Measurements from ENCODE around the gene WDR73.
"Not testable (repeated sequence)": the region's sequence is repeated elsewhere in the genome, so short reads cannot be mapped to it uniquely, and the experiment has no call there.

Gene WDR73

DNA sequence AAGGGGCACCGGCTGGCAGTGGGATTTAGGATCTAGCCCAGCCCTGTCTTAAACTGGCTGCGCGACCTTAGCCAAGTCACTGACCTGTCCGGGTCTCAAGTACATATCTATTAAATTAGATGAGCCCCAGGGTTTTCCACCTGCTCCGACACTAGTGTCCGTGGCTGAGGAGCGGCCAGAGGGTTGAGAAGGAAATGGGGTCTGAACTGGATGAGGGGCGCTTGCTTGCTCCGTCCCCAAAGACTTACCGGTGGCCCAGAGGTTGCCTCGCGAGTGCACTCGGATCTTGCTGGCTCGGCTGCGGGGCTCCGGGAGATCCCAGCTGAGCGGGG is 3.6 kb upstream of the WDR73 start:
- no peak for DNase-seq (ENCODE audit: low read depth in 2 of 2)

GRCh38 chr15:84656972-84657371 is 2.9 kb upstream of the WDR73 start:
- no peak for DNase-seq (ENCODE audit: low read depth in 2 of 2)

- DNase-seq (ENCODE audit: low read depth in 2 of 2), result peak; percentile 66 to 72
Observed at GRCh38 chr15:84654689-84655453, 788 bp upstream of the WDR73 start.

- DNase-seq (ENCODE audit: low read depth in 2 of 2), result no peak
Observed at GRCh38 chr15:84653584-84653909, 536 bp downstream of the WDR73 start.

DNA sequence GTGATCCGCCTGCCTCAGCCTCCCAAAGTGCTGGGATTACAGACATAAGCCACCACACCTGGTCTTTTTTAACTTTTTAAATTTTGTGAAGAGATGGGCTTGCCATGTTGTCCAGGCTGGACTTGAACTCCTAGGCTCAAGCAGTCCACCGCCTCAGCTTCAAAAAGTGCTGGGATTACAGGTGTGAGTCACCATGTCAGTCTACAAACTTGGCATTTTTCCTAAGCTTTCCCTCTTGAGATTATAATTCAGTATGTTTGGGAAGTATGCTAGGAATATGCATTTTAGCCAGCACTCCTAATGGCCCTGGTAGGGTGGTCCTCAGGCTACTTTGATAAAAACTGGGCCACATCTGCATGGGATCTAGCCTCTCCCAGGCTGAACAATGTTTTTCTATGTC is 4.4 kb downstream of the WDR73 start:
- DNase-seq (ENCODE audit: low read depth in 2 of 2), result no peak

DNA sequence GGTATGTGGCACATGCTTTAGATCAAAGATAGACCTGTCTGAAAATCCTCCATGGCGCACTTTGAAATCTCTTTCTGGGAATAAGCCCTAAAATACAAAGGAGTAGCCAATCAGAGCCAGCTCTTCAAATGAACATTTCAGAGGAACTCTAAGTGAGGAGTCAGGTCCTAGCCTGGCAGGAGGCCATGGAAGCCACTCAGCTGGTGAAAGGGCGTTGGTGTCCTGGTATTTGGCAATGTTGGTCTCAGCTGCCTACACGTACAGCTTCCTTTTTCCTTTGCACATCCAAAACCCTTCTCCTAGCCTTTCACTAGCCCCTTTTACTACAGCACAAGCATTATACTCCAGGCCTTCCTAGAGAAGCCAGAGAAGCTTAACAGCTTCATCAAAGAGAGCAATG is 5.5 kb downstream of the WDR73 start:
- no peak for DNase-seq (ENCODE audit: low read depth in 2 of 2)

GRCh38 chr15:84647726-84648125 is 6.4 kb downstream of the WDR73 start:
- DNase-seq (ENCODE audit: low read depth in 2 of 2), result no peak

DNA sequence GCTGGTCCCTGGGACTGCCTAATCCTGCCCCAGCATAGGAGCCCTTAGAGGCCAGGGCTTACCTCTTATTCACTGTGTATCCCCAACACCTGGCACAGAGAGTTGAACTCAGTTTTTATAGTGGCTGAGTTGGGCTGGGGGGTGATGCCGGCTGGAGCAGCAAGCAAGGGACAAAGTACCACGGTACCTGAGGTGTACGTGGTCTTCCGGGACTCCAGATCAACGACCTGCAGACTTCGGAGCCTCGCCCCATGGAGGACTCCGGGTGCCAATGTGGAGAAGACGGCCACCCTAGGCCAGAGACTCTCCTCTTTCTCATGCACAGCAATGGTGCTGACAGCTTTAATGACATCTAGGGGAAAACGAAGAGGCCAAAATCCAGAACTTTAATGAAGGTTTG is 8.1 kb downstream of the WDR73 start:
- DNase-seq (ENCODE audit: low read depth in 2 of 2), result no peak

DNA sequence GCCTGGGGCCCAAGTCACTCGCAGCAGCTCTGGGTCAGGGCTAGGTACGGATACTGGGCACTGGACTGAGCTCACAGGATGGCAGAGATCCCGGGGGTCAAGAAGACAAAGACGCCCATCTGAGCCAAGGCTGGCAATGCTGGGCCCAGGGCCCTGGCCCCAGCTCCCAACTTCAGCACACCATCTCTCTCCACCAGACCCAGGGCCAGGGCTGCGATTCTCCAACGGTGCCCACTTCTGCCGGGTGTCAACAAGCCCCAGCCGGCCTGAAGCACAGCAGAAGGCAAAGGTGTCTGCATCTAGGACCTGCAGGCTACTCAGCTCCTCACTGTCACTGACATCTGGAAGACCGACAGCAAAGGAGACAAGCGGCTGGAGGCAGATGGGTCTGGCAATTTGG is 8.6 kb downstream of the WDR73 start:
- DNase-seq (ENCODE audit: low read depth in 2 of 2), result no peak

DNA sequence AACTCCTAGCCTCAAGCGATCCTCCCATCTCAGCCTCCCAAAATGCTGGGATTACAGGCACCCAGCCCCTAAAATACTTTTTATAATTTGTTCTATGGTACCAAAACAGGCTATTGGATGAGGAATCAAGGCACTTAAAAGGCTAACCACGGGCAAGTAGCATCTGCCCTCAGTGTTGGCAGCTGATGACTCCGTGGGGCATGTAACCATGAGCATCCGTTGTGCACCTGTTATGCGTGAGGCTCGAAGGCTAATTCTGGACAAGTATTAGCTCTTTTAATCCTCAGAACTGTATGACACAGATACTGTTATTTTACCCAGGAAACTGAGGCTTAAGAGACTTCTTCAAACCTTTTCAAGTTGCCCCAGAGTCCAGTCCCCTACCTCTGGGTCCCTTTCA is 10.2 kb downstream of the WDR73 start:
- no peak for DNase-seq (ENCODE audit: low read depth in 2 of 2)

DNA sequence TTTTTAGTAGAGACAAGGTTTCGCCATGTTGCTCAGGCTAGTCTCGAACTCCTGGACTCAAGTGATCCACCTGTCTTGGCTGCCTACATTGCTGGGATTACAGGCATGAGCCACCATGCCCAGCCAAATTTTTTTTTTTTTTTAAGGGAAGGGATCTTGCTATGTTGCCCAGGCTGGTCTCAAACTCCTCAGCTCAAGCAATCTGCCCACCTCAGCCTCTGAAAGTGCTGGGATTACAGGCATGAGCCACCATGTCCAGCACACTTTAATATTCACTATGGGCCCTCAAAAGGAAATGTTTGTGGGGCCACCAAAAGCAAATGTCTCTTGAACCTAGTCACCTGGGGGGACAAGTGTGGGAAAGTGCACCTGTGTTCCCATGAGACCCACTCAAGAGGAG is 11.4 kb downstream of the WDR73 start:
- DNase-seq (ENCODE audit: low read depth in 2 of 2), result not testable (repeated sequence)

- DNase-seq (ENCODE audit: low read depth in 2 of 2), result not testable (repeated sequence)
Observed at GRCh38 chr15:84641871-84642270, 12.2 kb downstream of the WDR73 start.

DNA sequence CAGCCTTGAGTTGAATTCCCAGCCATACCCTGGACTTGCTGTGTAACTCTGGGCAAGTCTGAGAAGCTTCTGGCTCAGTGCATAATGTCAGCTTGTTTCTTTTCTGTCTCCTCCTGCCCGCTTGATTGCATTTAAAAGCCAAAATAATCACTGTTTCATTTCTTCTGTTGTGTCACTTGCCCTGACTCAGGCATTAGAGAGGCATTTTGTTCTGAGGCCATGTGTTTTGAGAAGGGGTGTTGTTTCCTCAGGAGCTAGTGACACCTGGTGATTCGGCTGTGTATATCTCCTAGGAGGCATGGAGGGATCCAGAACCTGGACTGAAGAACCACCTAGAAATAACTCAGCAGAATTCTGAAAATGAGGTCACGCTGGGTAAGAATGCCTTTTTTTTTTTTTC is 16.0 kb downstream of the WDR73 start:
- DNase-seq (ENCODE audit: low read depth in 2 of 2), result no peak

DNA sequence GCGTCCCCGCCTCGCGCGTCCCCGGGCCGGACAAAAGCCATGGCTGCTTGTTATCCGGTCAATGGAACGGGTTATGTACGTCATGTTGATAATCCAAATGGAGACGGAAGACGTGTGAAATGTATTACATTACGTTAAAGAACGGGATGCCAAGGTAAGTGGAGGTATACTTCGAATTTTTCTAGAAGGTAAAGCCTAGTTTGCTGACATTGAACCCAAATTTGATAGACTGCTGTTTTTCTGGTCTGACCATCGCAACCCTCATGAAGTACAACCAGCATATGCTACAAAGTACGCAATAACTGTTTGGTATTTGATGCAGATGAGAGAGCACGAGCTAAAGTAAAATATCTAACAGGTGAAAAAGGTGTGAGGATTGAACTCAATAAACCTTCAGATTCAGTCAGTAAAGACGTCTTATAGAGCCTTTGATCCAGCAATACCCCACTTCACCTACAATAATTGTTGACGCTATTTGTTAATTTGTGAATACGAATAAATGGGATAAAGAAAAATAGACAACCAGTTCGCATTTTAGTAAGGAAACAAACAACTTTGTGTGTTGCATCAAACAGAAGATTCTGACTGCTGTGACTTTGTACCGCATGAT is 19.8 kb downstream of the WDR73 start:
- DNase-seq (ENCODE audit: low read depth in 2 of 2), result no peak

DNA sequence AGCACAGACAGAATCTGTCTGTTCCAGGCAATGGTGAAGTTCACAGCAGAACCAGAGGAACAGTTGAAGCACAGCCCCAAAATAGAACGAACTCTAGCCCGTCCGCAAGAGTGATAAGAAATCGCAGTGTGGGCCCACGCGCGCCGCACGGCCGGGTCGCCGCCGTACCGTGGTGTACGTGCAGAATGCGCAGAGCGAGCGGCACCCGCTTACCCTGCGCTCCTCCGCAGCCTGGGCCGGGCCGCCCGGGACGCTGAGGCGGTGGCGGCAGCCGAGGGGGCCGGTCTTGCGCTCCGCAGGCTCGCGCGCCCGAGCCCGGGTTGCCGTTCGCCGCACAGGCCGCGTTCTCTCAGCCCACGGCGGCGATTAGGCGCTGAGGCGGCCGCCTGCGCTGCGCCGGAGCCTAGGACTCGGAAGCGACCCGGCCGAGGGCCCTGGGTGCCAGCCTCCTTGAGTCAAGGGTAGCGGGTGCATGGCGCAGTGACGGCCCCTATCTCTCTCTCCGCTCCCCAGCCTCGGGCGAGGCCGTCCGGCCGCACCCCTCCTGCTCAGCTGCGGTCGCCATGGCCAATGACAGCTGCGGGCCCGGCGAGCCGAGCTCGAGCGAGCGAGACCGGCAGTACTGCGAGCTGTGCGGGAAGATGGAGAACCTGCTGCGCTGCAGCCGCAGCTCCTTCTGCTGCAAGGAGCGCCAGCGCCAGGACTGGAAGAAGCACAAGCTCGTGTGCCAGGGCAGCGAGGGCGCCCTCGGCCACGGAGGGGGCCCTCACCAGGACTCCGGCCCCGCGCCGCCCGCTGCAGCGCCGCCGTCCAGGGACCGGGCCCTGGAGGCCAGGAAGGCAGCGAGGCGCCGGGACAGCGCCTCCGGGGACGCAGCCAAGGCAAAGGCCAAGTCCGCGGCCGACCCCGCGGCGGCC is 20.5 kb downstream of the WDR73 start:
- DNase-seq (ENCODE audit: low read depth in 2 of 2), result peak; percentile 50 to 62

- DNase-seq (ENCODE audit: low read depth in 2 of 2), result no peak
Observed at GRCh38 chr15:84631706-84632272, 22.3 kb downstream of the WDR73 start.

DNA sequence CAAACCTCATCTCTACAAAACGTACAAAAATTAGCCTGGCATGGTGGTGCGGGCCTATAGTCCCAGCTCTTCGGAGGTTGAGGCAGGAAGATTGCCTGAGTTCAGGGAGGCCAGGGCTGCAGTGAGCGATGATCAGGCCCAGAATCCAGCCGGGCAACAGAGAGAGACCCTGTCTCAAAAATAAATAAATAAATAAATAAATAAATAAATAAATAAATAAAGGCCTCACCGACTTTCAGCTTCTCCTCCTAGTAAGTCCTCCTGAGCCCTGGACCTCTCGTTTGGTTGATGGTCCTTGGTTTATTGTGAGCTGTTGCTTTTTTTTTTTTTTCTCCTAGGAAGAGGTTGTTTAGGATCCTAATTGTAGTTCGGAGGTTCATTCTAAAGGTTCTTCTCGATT is 25.1 kb downstream of the WDR73 start:
- DNase-seq (ENCODE audit: low read depth in 2 of 2), result no peak

GRCh38 chr15:84625123-84625522 is 29.0 kb downstream of the WDR73 start:
- DNase-seq (ENCODE audit: low read depth in 2 of 2), result no peak

DNA sequence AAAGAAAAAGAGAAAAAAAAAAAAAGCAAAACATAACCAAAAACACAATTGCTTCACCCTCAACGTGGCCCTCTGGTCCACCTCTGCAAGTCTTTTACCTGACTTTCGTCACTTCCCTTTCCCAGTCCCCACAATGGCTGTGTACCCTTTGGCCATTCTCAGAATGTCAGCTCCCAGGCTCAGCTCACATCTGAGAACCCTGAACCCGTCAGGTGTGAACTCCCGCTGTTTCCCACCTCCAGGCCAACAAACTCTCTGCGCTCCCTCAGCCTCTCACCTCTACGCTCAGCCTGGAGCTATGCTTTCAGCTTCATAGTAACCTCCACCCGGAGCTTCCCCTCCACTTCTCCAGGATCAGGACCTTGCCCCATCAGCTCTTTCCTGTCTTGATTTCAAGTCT is 29.7 kb downstream of the WDR73 start:
- no peak for DNase-seq (ENCODE audit: low read depth in 2 of 2)

DNA sequence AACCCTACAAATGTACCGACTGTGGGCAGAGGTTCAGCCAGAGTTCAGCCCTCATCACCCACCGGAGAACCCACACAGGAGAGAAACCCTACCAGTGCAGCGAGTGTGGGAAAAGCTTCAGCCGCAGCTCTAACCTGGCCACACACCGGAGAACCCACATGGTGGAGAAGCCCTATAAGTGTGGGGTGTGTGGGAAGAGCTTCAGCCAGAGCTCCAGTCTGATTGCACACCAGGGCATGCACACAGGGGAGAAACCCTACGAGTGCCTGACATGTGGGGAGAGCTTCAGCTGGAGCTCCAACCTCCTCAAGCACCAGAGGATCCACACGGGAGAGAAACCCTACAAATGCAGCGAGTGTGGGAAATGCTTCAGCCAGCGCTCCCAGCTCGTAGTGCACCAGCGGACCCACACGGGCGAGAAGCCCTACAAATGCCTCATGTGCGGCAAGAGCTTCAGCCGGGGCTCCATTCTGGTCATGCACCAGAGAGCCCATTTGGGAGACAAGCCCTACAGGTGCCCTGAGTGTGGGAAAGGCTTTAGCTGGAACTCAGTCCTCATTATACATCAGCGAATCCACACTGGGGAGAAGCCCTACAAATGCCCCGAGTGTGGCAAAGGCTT is 32.6 kb downstream of the WDR73 start:
- no peak for DNase-seq (ENCODE audit: low read depth in 2 of 2)

- no peak for DNase-seq (ENCODE audit: low read depth in 2 of 2)
Observed at GRCh38 chr15:84620626-84621025, 33.5 kb downstream of the WDR73 start.

DNA sequence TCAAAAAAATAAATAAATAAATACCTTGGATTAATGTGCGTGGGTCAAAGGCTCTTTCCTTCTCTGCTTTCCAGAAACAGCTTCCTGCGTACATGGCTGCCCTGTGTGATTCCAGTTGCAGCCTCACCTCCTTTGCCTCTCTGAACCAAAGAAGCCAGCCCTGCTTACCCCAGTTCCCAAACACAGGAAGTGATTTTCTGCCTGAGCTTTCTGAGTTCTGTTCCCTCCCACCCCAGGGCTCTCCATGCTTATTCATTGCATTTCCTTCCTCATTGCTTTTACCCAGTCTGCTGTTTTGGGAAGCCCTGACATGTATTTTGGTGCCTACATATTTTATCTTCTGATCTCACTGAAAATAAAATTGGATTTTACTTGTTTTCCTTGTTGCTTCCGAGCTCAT is 37.8 kb downstream of the WDR73 start:
- DNase-seq (ENCODE audit: low read depth in 2 of 2), result no peak
